Measurements from ENCODE around the gene SLIT3. TPM values are rescaled to one million over a fixed set of nuclear protein-coding genes. Genes with fewer than 3 reads are reported as not detected.

SLIT3 gene
- total and polyA plus RNA-seq, 4 experiments from 2014 or later: not detected

- Mint-ChIP-seq H3K4me3 (no peak overlapping the region), H3K27me3 (peaks cover 3 to 12% of the 10 kb centered on the region in 2 donors), H3K27ac (no peak overlapping the region), H3K9me3 (no peaks in the 10 kb centered on the region), H3K36me3 (no peaks in the 10 kb centered on the region), H3K4me1 (peaks cover 0 to 3% (median 0%) of the 10 kb centered on the region in 4 donors)
- Histone ChIP-seq H3K27ac (ENCODE audit: low read depth, low read length) (no peak overlapping the region), H3K27me3 (ENCODE audit: insufficient read depth, low read length) (no peaks in the 10 kb centered on the region), H3K36me3 (ENCODE audit: insufficient read depth, low read length) (no peaks in the 10 kb centered on the region), H3K9me3 (ENCODE audit: control insufficient read depth in 1 of 2, low read length in 2 of 2) (no peaks in the 10 kb centered on the region), H3K4me3 (ENCODE audit: low read length in 2 of 2) (no peak overlapping the region), H3K4me1 (ENCODE audit: insufficient read depth, low read length) (no peaks in the 10 kb centered on the region)
- CTCF ChIA-PET (ENCODE audit: partially characterized antibody): no interaction called here
- no peak for DNase-seq
- intact Hi-C loops (cut with micrococcal nuclease): no loop called here
- POLR2A ChIA-PET (ENCODE audit: partially characterized antibody): no interaction called here
Observed at GRCh38 chr5:169079697-169080096, 221.2 kb downstream of the SLIT3 start.

- H3K4me1 ChIP-seq (ENCODE audit: insufficient read depth, low read length): no peaks in the 10 kb centered on the region
- no peak overlapping the region for H3K27ac Mint-ChIP-seq
- no peaks in the 10 kb centered on the region for H3K36me3 ChIP-seq (ENCODE audit: insufficient read depth, low read length)
- POLR2A ChIA-PET (ENCODE audit: partially characterized antibody): no interaction called here
- no peak for DNase-seq
- H3K27me3 Mint-ChIP-seq: peaks cover 6 to 17% of the 10 kb centered on the region in 2 donors
- intact Hi-C loops (cut with micrococcal nuclease): no loop called here
- H3K4me3 Mint-ChIP-seq: no peak overlapping the region
- H3K4me3 ChIP-seq (ENCODE audit: low read length in 2 of 2): no peak overlapping the region
- H3K36me3 Mint-ChIP-seq: no peaks in the 10 kb centered on the region
- CTCF ChIA-PET (ENCODE audit: partially characterized antibody): no interaction called here
- H3K9me3 ChIP-seq (ENCODE audit: control insufficient read depth in 1 of 2, low read length in 2 of 2): no peaks in the 10 kb centered on the region
- no peaks in the 10 kb centered on the region for H3K4me1 Mint-ChIP-seq
- no peaks in the 10 kb centered on the region for H3K27me3 ChIP-seq (ENCODE audit: insufficient read depth, low read length)
- no peak overlapping the region for H3K27ac ChIP-seq (ENCODE audit: low read depth, low read length)
- H3K9me3 Mint-ChIP-seq: peaks cover 0 to 4% (median 0%) of the 10 kb centered on the region in 8 donors
Observed at GRCh38 chr5:169074839-169075238, 226.1 kb downstream of the SLIT3 start.

GRCh38 chr5:169072233-169072632 lies 228.7 kb downstream of the SLIT3 start:
- POLR2A ChIA-PET (ENCODE audit: partially characterized antibody): no interaction called here

GRCh38 chr5:169070413-169070812 lies 230.5 kb downstream of the SLIT3 start:
- POLR2A ChIA-PET (ENCODE audit: partially characterized antibody): no interaction called here
- H3K27me3 ChIP-seq (ENCODE audit: insufficient read depth, low read length): no peaks in the 10 kb centered on the region
- CTCF ChIA-PET (ENCODE audit: partially characterized antibody): no interaction called here
- no peaks in the 10 kb centered on the region for H3K4me1 ChIP-seq (ENCODE audit: insufficient read depth, low read length)
- no peaks in the 10 kb centered on the region for H3K9me3 ChIP-seq (ENCODE audit: control insufficient read depth in 1 of 2, low read length in 2 of 2)
- Mint-ChIP-seq H3K27ac (no peak overlapping the region), H3K36me3 (no peaks in the 10 kb centered on the region), H3K4me1 (no peaks in the 10 kb centered on the region), H3K4me3 (no peak overlapping the region), H3K27me3 (peaks cover 5 to 8% of the 10 kb centered on the region in 2 donors), H3K9me3 (peaks cover 0 to 4% (median 0%) of the 10 kb centered on the region in 8 donors)
- no peak for DNase-seq
- intact Hi-C loops (cut with micrococcal nuclease): no loop called here
- no peak overlapping the region for H3K27ac ChIP-seq (ENCODE audit: low read depth, low read length)
- no peak overlapping the region for H3K4me3 ChIP-seq (ENCODE audit: low read length in 2 of 2)
- H3K36me3 ChIP-seq (ENCODE audit: insufficient read depth, low read length): no peaks in the 10 kb centered on the region

More at GRCh38 chr5:169072233-169072632, 228.7 kb downstream of the SLIT3 start:
- Histone ChIP-seq H3K36me3 (ENCODE audit: insufficient read depth, low read length) (no peaks in the 10 kb centered on the region), H3K4me3 (ENCODE audit: low read length in 2 of 2) (no peak overlapping the region), H3K27me3 (ENCODE audit: insufficient read depth, low read length) (no peaks in the 10 kb centered on the region), H3K27ac (ENCODE audit: low read depth, low read length) (no peak overlapping the region), H3K9me3 (ENCODE audit: control insufficient read depth in 1 of 2, low read length in 2 of 2) (no peaks in the 10 kb centered on the region), H3K4me1 (ENCODE audit: insufficient read depth, low read length) (no peaks in the 10 kb centered on the region)
- Mint-ChIP-seq H3K27ac (no peak overlapping the region), H3K36me3 (no peaks in the 10 kb centered on the region), H3K4me1 (no peaks in the 10 kb centered on the region), H3K9me3 (peaks cover 0 to 4% (median 0%) of the 10 kb centered on the region in 8 donors), H3K4me3 (no peak overlapping the region), H3K27me3 (peaks cover 5 to 14% of the 10 kb centered on the region in 2 donors)
- DNase-seq: no peak
- CTCF ChIA-PET (ENCODE audit: partially characterized antibody): no interaction called here
- intact Hi-C loops (cut with micrococcal nuclease): no loop called here

- no peak for DNase-seq
- intact Hi-C loops (cut with micrococcal nuclease): no loop called here
Observed at GRCh38 chr5:169067751-169068173, 233.2 kb downstream of the SLIT3 start.

GRCh38 chr5:169065400-169065799 lies 235.5 kb downstream of the SLIT3 start:
- no peaks in the 10 kb centered on the region for H3K4me1 ChIP-seq (ENCODE audit: insufficient read depth, low read length)
- POLR2A ChIA-PET (ENCODE audit: partially characterized antibody): no interaction called here
- Mint-ChIP-seq H3K27ac (no peak overlapping the region), H3K4me1 (no peaks in the 10 kb centered on the region), H3K36me3 (no peaks in the 10 kb centered on the region), H3K4me3 (no peak overlapping the region), H3K27me3 (peaks cover 11 to 15% of the 10 kb centered on the region in 2 donors), H3K9me3 (peaks cover 0 to 1% (median 0%) of the 10 kb centered on the region in 8 donors)
- CTCF ChIA-PET (ENCODE audit: partially characterized antibody): no interaction called here
- no peak overlapping the region for H3K4me3 ChIP-seq (ENCODE audit: low read length in 2 of 2)
- H3K27me3 ChIP-seq (ENCODE audit: insufficient read depth, low read length): no peaks in the 10 kb centered on the region
- no peaks in the 10 kb centered on the region for H3K36me3 ChIP-seq (ENCODE audit: insufficient read depth, low read length)
- H3K27ac ChIP-seq (ENCODE audit: low read depth, low read length): no peak overlapping the region
- DNase-seq: no peak
- H3K9me3 ChIP-seq (ENCODE audit: control insufficient read depth in 1 of 2, low read length in 2 of 2): no peaks in the 10 kb centered on the region
- intact Hi-C loops (cut with micrococcal nuclease): no loop called here

More at GRCh38 chr5:169067751-169068173, 233.2 kb downstream of the SLIT3 start:
- Mint-ChIP-seq H3K27me3 (peaks cover 13 to 15% of the 10 kb centered on the region in 2 donors), H3K4me3 (no peak overlapping the region), H3K9me3 (peaks cover 0 to 1% (median 0%) of the 10 kb centered on the region in 8 donors), H3K36me3 (no peaks in the 10 kb centered on the region), H3K27ac (no peak overlapping the region), H3K4me1 (no peaks in the 10 kb centered on the region)
- Histone ChIP-seq H3K4me1 (ENCODE audit: insufficient read depth, low read length) (no peaks in the 10 kb centered on the region), H3K36me3 (ENCODE audit: insufficient read depth, low read length) (no peaks in the 10 kb centered on the region), H3K27me3 (ENCODE audit: insufficient read depth, low read length) (no peaks in the 10 kb centered on the region), H3K4me3 (ENCODE audit: low read length in 2 of 2) (no peak overlapping the region), H3K27ac (ENCODE audit: low read depth, low read length) (no peak overlapping the region), H3K9me3 (ENCODE audit: control insufficient read depth in 1 of 2, low read length in 2 of 2) (no peaks in the 10 kb centered on the region)
- ChIA-PET CTCF (ENCODE audit: partially characterized antibody) (no interaction called here), POLR2A (ENCODE audit: partially characterized antibody) (no interaction called here)

GRCh38 chr5:169064093-169064492 lies 236.8 kb downstream of the SLIT3 start:
- Histone ChIP-seq H3K9me3 (ENCODE audit: control insufficient read depth in 1 of 2, low read length in 2 of 2) (no peaks in the 10 kb centered on the region), H3K36me3 (ENCODE audit: insufficient read depth, low read length) (no peaks in the 10 kb centered on the region), H3K4me1 (ENCODE audit: insufficient read depth, low read length) (no peaks in the 10 kb centered on the region), H3K27me3 (ENCODE audit: insufficient read depth, low read length) (no peaks in the 10 kb centered on the region), H3K4me3 (ENCODE audit: low read length in 2 of 2) (no peak overlapping the region), H3K27ac (ENCODE audit: low read depth, low read length) (no peak overlapping the region)
- Mint-ChIP-seq H3K27me3 (peaks cover 11 to 15% of the 10 kb centered on the region in 2 donors), H3K4me1 (no peaks in the 10 kb centered on the region), H3K36me3 (no peaks in the 10 kb centered on the region), H3K27ac (no peak overlapping the region), H3K9me3 (peaks cover 0 to 1% (median 0%) of the 10 kb centered on the region in 8 donors), H3K4me3 (no peak overlapping the region)
- ChIA-PET CTCF (ENCODE audit: partially characterized antibody) (no interaction called here), POLR2A (ENCODE audit: partially characterized antibody) (no interaction called here)
- intact Hi-C loops (cut with micrococcal nuclease): no loop called here
- no peak for DNase-seq

Measured in CD4-positive, alpha-beta memory T cell (primary cell).